Midbrain (tissue), 1 donor: Measurements from ENCODE around the gene P4HA1.

ENCODE experiments used
- DNase-seq: peaks from one replicate; lab custom pipeline; 2025; lab: John Stamatoyannopoulos, UW

The P4HA1 gene

DNA sequence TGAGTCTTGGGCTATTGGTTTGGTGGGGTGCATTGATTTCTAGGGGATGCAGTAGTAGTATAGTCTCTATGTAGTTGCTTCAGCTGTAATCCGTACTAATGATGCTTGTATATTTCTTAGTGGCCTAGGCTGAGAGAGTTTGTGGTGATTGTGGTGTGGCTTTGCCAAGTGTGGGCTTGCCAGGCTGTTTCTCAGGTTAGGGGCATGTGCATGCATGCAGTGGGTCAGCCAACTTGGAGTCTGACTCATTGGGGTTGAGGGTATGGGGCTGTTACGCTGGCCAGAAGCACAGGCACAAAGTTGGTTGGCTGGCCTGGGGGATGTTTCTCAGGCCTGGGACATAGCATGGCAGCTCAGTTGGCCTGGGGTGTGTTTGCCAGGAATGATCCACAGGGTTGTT is 116.3 kb downstream of the P4HA1 start:
- DNase-seq: no peak

DNA sequence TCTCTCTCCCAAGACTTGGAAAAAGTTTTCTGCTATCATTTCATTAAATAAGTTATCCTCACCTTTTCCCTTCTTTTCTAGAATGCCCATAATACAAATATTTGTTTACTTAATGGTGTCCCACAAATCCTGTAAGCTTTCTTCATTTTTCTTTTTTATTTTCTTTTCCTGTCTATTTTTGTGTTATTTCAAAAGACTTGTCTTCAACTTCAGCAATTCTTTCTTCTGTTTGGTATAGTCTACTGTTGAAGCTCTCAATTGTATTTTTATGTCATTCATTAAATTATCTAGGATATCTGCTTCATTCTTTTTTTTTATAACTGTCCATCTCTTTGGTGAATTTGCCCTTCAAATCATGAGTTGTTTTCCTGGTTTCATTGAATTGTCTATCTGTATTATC is 117.0 kb downstream of the P4HA1 start:
- DNase-seq: no peak

DNA sequence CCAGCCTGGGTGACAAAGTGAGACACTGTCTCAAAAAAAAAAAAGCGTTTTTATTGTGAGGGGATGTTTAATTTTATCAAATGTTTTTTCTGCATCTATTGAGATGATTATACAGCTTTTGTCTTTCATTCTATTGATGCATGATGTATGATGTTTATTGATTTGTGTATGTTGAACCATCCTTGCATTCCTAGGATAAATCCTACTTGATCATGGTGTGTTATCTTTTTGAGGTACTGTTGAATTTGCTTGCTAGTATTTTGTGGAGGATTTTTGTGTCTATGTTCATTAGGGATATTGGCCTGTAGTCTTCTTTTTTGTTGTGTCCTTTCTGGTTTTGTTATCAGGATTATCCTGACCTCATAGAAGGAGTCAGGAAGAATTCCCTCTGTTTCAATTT is 119.8 kb downstream of the P4HA1 start:
- no peak for DNase-seq
